Measurements from ENCODE around the gene MCUB. TPM values are rescaled to one million over a fixed set of nuclear protein-coding genes. Genes with fewer than 3 reads are reported as not detected.

Gene MCUB
- total and polyA plus RNA-seq, 9 of the 15 experiments (the other 6 are each of a cell fraction or from before 2014, with no cell fraction given), result 1.4 to 21.5 (median 5.4) TPM

GRCh38 chr4:109721033-109721432, 161.0 kb downstream of the MCUB start (continued):
- TF ChIP-seq ZBTB12 (CRISPR knock-in tag; IDR thresholded peaks at IDR 0.05), result no peak
- TF ChIP-seq MAFK (IDR thresholded peaks at IDR 0.05; ENCODE audit: low read length), result peak; percentile 44; the same call in 1 of the 2 replicates
- no peak for TF ChIP-seq NCOA4 (IDR thresholded peaks at IDR 0.05; ENCODE audit: partially characterized antibody)
- peak; percentile 7 for TF ChIP-seq RBM25 (IDR thresholded peaks at IDR 0.05; ENCODE audit: low read depth, low read length, severe bottlenecking)
- peak; percentile 95 for TF ChIP-seq JUND (IDR thresholded peaks at IDR 0.05; ENCODE audit: borderline replicate concordance, low read depth, low read length)
- TF ChIP-seq JUND (tag; IDR thresholded peaks at IDR 0.05; ENCODE audit: borderline replicate concordance, low read depth, low read length), result peak; percentile 91
- no peak for TF ChIP-seq MTF1 (CRISPR knock-in tag; IDR thresholded peaks at IDR 0.05; ENCODE audit: borderline replicate concordance)
- TF ChIP-seq HEY1 (CRISPR knock-in tag; IDR thresholded peaks at IDR 0.05; ENCODE audit: borderline replicate concordance), result no peak
- TF ChIP-seq ARID1B (IDR thresholded peaks at IDR 0.05), result peak; percentile 71
- TF ChIP-seq MLLT1 (IDR thresholded peaks at IDR 0.05), result no peak
- no peak for TF ChIP-seq DACH1 (IDR thresholded peaks at IDR 0.05; ENCODE audit: partially characterized antibody)
- no peak for TF ChIP-seq CREB5 (CRISPR knock-in tag; IDR thresholded peaks at IDR 0.05)
- no peak for TF ChIP-seq TFAP4 (CRISPR knock-in tag; IDR thresholded peaks at IDR 0.05; ENCODE audit: borderline replicate concordance)
- peak; percentile 65; the same call in 1 of the 2 replicates for TF ChIP-seq ZNF316 (IDR thresholded peaks at IDR 0.05)
- TF ChIP-seq ZNF586 (CRISPR knock-in tag; conservative IDR thresholded peaks at IDR 0.05), result no peak
- TF ChIP-seq FOS (IDR thresholded peaks at IDR 0.05; ENCODE audit: extremely low read depth, insufficient read length), result peak; percentile 52
- TF ChIP-seq THAP12 (CRISPR knock-in tag; IDR thresholded peaks at IDR 0.05), result no peak
- 0 out of 2 replicates have a peak, but pooled peaks have one; percentile 20 for TF ChIP-seq SMARCC2 (IDR thresholded peaks at IDR 0.05; ENCODE audit: low read depth)
- TF ChIP-seq TRIM24 (IDR thresholded peaks at IDR 0.05), result 0 out of 4 replicates have a peak, but pooled peaks of 1 of the 2 experiments have one; percentile 42
- peak; percentile 59; the same call in 1 of the 2 replicates for TF ChIP-seq C11orf30 (IDR thresholded peaks at IDR 0.05; ENCODE audit: low read depth)
- peak in 1 of 2 experiments; percentile 89; a peak in 2 of 4 replicates for TF ChIP-seq ARNT (IDR thresholded peaks at IDR 0.05)
- no peak for TF ChIP-seq BRCA1 (IDR thresholded peaks at IDR 0.05)
- no peak for TF ChIP-seq BRCA1 (CRISPR knock-in tag; IDR thresholded peaks at IDR 0.05)
- TF ChIP-seq POU5F1 (IDR thresholded peaks at IDR 0.05; ENCODE audit: borderline replicate concordance, low read depth, low read length, partially characterized antibody), result no peak
